K562 (cell line): ENCODE results near the gene HOXB6. TPM values are rescaled to one million over a fixed set of nuclear protein-coding genes. Genes with fewer than 3 reads are reported as not detected.

ENCODE experiments used
- CREM ChIP-seq: IDR thresholded peaks from 2 replicates; pipeline ENCODE4 v1.6.1; 2014; ENCODE audit warnings: antibody characterized with exemption, low read depth
- ELK1 ChIP-seq: sonication (generic); formaldehyde crosslinking; IDR thresholded peaks from 2 replicates; pipeline ENCODE4 v1.8.1; 2022; ENCODE audit warnings: missing genetic modification reagents
- FOXA3 ChIP-seq, 2 experiments: fragments of 450-650 bp in 1 of 2; sonication (generic) in 1 of 2; formaldehyde crosslinking; IDR thresholded peaks in 1 of 2; conservative IDR thresholded peaks in 1 of 2; 2 replicates each; pipeline versions ENCODE4 v1.4.0 to v1.8.0; 2020 to 2022; ENCODE audit warnings: mild to moderate bottlenecking in 2 of 2, missing genetic modification reagents in 1 of 2
- HSF4 ChIP-seq: fragments of 250-450 bp; sonication (Bioruptor Pico); IDR thresholded peaks from 2 replicates; pipeline ENCODE4 v2.1.2; 2022; ENCODE audit warnings: mild to moderate bottlenecking, moderate library complexity, borderline replicate concordance
- NFE2 ChIP-seq: IDR thresholded peaks from 2 replicates; pipeline ENCODE4 v1.6.1; 2014; ENCODE audit warnings: antibody characterized with exemption, low read depth
- PHF8 ChIP-seq: fragments of 200-600 bp; sonication (generic); IDR thresholded peaks from 2 replicates; pipeline ENCODE4 v1.6.1; 2012; ENCODE audit warnings: mixed run types, mild to moderate bottlenecking, inconsistent platforms, low read length, moderate library complexity, borderline replicate concordance
- REST ChIP-seq, 2 experiments: fragments of 450-650 bp; formaldehyde crosslinking in 1 of 2; IDR thresholded peaks; 2 replicates each; pipeline versions ENCODE4 v1.4.0 to v1.6.1; 2014 to 2020; ENCODE audit warnings: mild to moderate bottlenecking in 2 of 2, borderline replicate concordance in 1 of 2, low read depth in 1 of 2
- SAP30 ChIP-seq: fragments of 200-600 bp; sonication (generic); IDR thresholded peaks from 2 replicates; pipeline ENCODE4 v1.6.1; 2012; ENCODE audit warnings: borderline replicate concordance, low read depth, mild to moderate bottlenecking, moderate library complexity, low read length, control low read depth, inconsistent platforms; ENCODE audit not compliant: insufficient read depth, poor library complexity, severe bottlenecking
- SIN3A ChIP-seq, 2 experiments: fragments of 150-350 bp in 1 of 2; IDR thresholded peaks; 2 replicates each; pipeline ENCODE4 v1.6.1; 2011 to 2016; ENCODE audit warnings: borderline replicate concordance in 2 of 2, low read depth in 2 of 2, low read length in 2 of 2, mild to moderate bottlenecking in 2 of 2, moderate library complexity in 2 of 2; ENCODE audit not compliant: control insufficient read depth in 1 of 2
- ZBTB9 ChIP-seq: fragments of 450-650 bp; formaldehyde crosslinking; IDR thresholded peaks from 2 replicates; pipeline ENCODE4 v1.4.0; 2020; ENCODE audit warnings: mild to moderate bottlenecking, moderate library complexity
- ZNF444 ChIP-seq: fragments of 250-450 bp; sonication (Bioruptor Pico); IDR thresholded peaks from 2 replicates; pipeline ENCODE4 v1.4.0; 2020; ENCODE audit warnings: mild to moderate bottlenecking, moderate library complexity
- polyA plus RNA-seq, 8 experiments: library from polyadenylated mRNA; depleted of rRNA in 4 of 8; stranded (reverse) in 5 of 8; unstranded in 3 of 8; fragments of >200 nt; fragmentation: Nextera tagmentation in 2 of 8; fragmentation: Illumina TruSeq in 1 of 8; extraction: Ambion mirVana in 2 of 8; extraction: Trizol in 1 of 8; gene quantifications; 2 replicates each; pipeline versions ENCODE4 v1.2.1 to v1.2.3, GENCODE V29; 2011 to 2014; ENCODE audit warnings: inconsistent platforms in 1 of 8, missing spikeins in 1 of 8
- total RNA-seq, 7 experiments: library from RNA; depleted of rRNA in 6 of 7; stranded (reverse); fragments of >200 nt in 6 of 7; fragmentation: Illumina TruSeq in 2 of 7; extraction: Trizol in 2 of 7; gene quantifications; 2 replicates each; pipeline versions ENCODE4 v1.2.1 to v1.2.3, GENCODE V29; 2011 to 2021; ENCODE audit warnings: low replicate concordance in 1 of 7

The HOXB6 gene
- total and polyA plus RNA-seq, 9 of the 15 experiments (the other 6 are each of a cell fraction or from before 2014, with no cell fraction given), result 1.2 to 14.8 (median 4.9) TPM

GRCh38 chr17:48587276-48588073, 17.3 kb downstream of the HOXB6 start (continued):
- TF ChIP-seq REST (IDR thresholded peaks at IDR 0.05; ENCODE audit: borderline replicate concordance) (no peak), REST (CRISPR knock-in tag; IDR thresholded peaks at IDR 0.05; ENCODE audit: low read depth) (no peak), ELK1 (CRISPR knock-in tag) (no peak), PHF8 (no peak), ZBTB9 (CRISPR knock-in tag) (no peak), FOXA3 (CRISPR knock-in tag; conservative IDR thresholded peaks at IDR 0.05 in 1 of 2, IDR thresholded peaks at IDR 0.05 in 1 of 2) (peak in 1 of 2 experiments; percentile 27; a peak in 1 of 4 replicates), CREM (no peak), NFE2 (no peak), HSF4 (CRISPR knock-in tag) (no peak), SIN3A (IDR thresholded peaks at IDR 0.05; ENCODE audit: borderline replicate concordance in 2 of 2, control insufficient read depth in 1 of 2, low read depth in 2 of 2, low read length in 2 of 2) (no peak), ZNF444 (no peak), SAP30 (no peak)
